ENCODE measurements around the gene FMNL2.

DNA sequence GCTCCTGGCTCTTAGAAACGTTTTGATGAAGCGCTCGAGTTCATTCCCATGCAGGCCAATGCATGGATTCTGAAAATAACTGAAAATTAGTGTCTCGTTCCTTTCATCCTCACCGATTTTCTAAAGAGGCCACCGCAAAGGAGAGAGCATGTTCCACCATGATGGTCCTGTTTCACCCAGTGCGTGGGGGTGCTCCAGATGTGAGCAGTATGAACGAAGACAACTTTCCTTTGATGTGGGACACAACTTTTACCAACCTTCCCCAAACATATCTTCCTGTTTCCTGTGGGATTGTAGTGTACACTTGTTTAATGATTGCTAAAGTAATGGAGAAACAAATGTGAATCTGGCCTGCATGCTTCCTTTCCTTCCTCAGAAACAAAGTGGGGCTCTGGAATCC is 267.8 kb downstream of the FMNL2 start:
- TF ChIP-seq, protein P1, sequence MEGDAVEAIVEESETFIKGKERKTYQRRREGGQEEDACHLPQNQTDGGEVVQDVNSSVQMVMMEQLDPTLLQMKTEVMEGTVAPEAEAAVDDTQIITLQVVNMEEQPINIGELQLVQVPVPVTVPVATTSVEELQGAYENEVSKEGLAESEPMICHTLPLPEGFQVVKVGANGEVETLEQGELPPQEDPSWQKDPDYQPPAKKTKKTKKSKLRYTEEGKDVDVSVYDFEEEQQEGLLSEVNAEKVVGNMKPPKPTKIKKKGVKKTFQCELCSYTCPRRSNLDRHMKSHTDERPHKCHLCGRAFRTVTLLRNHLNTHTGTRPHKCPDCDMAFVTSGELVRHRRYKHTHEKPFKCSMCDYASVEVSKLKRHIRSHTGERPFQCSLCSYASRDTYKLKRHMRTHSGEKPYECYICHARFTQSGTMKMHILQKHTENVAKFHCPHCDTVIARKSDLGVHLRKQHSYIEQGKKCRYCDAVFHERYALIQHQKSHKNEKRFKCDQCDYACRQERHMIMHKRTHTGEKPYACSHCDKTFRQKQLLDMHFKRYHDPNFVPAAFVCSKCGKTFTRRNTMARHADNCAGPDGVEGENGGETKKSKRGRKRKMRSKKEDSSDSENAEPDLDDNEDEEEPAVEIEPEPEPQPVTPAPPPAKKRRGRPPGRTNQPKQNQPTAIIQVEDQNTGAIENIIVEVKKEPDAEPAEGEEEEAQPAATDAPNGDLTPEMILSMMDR (IDR thresholded peaks at IDR 0.05; ENCODE audit: low read length) = no peak
- no peak for TF ChIP-seq EZH2 (optimal IDR thresholded peaks at IDR 0.05; ENCODE audit: low read depth, low read length)

Data from MM.1S (cell line).